Ecto neural progenitor cell (in vitro differentiated cells): ENCODE measurements around the gene RASL11B.
A peak's percentile ranks its signal among the peaks of the same experiment; 100 is the strongest.
"Not testable (repeated sequence)": the region's sequence is repeated elsewhere in the genome, so short reads cannot be mapped to it uniquely, and the experiment has no call there.

Experiments used
- DNase-seq: peaks from one replicate; pipeline ENCODE4 v3.0.0-alpha.2; 2018; ENCODE audit warnings: low spot score

Gene RASL11B

GRCh38 chr4:52861879-52862616 lies at the start of gene RASL11B:
Gene RASL11B (plus strand): TSS chr4:52862317. CDS start chr4:52862508, 191 bp downstream.
- DNase-seq: peak; percentile 92

GRCh38 chr4:52813546-52813945 lies 48.6 kb upstream of the RASL11B start:
- no peak for DNase-seq

- no peak for DNase-seq
These were observed 39.5 kb upstream of the RASL11B start for GRCh38 chr4:52822583-52822971.

GRCh38 chr4:52822972-52823701 lies 39.0 kb upstream of the RASL11B start:
- DNase-seq: no peak

- DNase-seq: no peak
These were observed 38.4 kb upstream of the RASL11B start for GRCh38 chr4:52823702-52824092.

- no peak for DNase-seq
These were observed 37.9 kb upstream of the RASL11B start for GRCh38 chr4:52824270-52824602.

GRCh38 chr4:52824603-52825459 lies 37.3 kb upstream of the RASL11B start:
- DNase-seq: no peak

- DNase-seq: no peak
These were observed 36.5 kb upstream of the RASL11B start for GRCh38 chr4:52825460-52826090.

- no peak for DNase-seq
These were observed 28.1 kb upstream of the RASL11B start for GRCh38 chr4:52833941-52834525.

GRCh38 chr4:52834641-52835456 lies 27.3 kb upstream of the RASL11B start:
- not testable (repeated sequence) for DNase-seq

GRCh38 chr4:52836120-52836519 lies 26.0 kb upstream of the RASL11B start:
- DNase-seq: no peak

GRCh38 chr4:52836678-52837077 lies 25.4 kb upstream of the RASL11B start:
- DNase-seq: no peak

- no peak for DNase-seq
These were observed 24.2 kb upstream of the RASL11B start for GRCh38 chr4:52837716-52838558.

GRCh38 chr4:52838729-52839586 lies 23.2 kb upstream of the RASL11B start:
- no peak for DNase-seq

GRCh38 chr4:52840531-52841370 lies 21.4 kb upstream of the RASL11B start:
- no peak for DNase-seq

- DNase-seq: no peak
These were observed 20.2 kb upstream of the RASL11B start for GRCh38 chr4:52841682-52842456.

GRCh38 chr4:52842792-52843191 lies 19.3 kb upstream of the RASL11B start:
- no peak for DNase-seq
